ENCODE results near the gene DBP. TPM values are rescaled to one million over a fixed set of nuclear protein-coding genes. Genes with fewer than 3 reads are reported as not detected.

Gene DBP
- total and polyA plus RNA-seq, 2 of the 13 experiments (the other 11 are each of a cell fraction or from before 2014, with no cell fraction given), result 1.7 to 5.8 TPM

DNA sequence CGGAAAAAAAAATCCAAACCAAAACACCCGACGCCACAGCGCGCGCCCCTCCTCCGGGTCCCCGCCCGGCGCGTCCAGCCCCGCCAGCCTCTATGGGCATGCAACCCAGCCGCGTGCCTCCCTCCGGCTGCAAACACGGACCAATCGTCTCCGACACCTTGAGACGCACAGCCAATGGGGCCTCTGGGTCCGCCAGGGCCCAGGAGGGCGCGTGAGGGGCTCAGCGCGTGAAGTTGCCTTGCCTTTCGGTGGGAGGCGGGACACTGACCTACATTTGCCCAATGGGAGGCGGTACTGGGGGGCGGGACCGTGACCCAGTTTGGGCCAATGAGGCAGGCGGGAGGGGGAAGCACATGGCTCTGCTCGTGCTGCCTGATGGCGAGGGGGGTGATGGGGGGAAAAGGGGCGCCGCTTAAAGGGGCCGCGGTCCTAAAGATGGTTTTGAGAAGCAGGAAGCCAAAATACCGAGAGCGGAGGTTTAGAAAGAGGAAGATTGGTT is 319 bp upstream of the DBP start (continued):
- TF ChIP-seq ZNF142 (CRISPR knock-in tag; IDR thresholded peaks at IDR 0.05) (no peak), GLI4 (CRISPR knock-in tag; IDR thresholded peaks at IDR 0.05; ENCODE audit: borderline replicate concordance) (peak; percentile 54; the same call in 1 of the 2 replicates), CEBPB (IDR thresholded peaks at IDR 0.05; ENCODE audit: borderline replicate concordance, low read depth, low read length) (peak; percentile 28; the same call in 1 of the 2 replicates), POLR2AphosphoS5 (IDR thresholded peaks at IDR 0.05; ENCODE audit: low read depth, low read length) (no peak; the same call in 1 of the 2 replicates), ZMYM2 (CRISPR knock-in tag; IDR thresholded peaks at IDR 0.05) (no peak), IKZF1 (IDR thresholded peaks at IDR 0.05) (no peak), ZZZ3 (CRISPR knock-in tag; IDR thresholded peaks at IDR 0.05; ENCODE audit: borderline replicate concordance) (no peak; the same call in 1 of the 2 replicates), ZNF746 (CRISPR knock-in tag; IDR thresholded peaks at IDR 0.05) (peak; percentile 34; the same call in 1 of the 2 replicates), GMEB2 (CRISPR knock-in tag; IDR thresholded peaks at IDR 0.05; ENCODE audit: low read depth) (peak; percentile 37; the same call in 1 of the 2 replicates), CC2D1A (CRISPR knock-in tag; IDR thresholded peaks at IDR 0.05) (no peak), MXD4 (CRISPR knock-in tag; IDR thresholded peaks at IDR 0.05) (peak; percentile 82), RFX5 (IDR thresholded peaks at IDR 0.05; ENCODE audit: low read depth, low read length) (no peak; the same call in 1 of the 2 replicates), KDM5A (IDR thresholded peaks at IDR 0.05; ENCODE audit: borderline replicate concordance, low read length) (no peak), ZFAT (CRISPR knock-in tag; conservative IDR thresholded peaks at IDR 0.05) (no peak), HOXD1 (CRISPR knock-in tag; IDR thresholded peaks at IDR 0.05) (peak; percentile 7; the same call in 1 of the 2 replicates), FOXM1 (CRISPR knock-in tag; IDR thresholded peaks at IDR 0.05) (no peak)
- TF ChIP-seq, protein P1, sequence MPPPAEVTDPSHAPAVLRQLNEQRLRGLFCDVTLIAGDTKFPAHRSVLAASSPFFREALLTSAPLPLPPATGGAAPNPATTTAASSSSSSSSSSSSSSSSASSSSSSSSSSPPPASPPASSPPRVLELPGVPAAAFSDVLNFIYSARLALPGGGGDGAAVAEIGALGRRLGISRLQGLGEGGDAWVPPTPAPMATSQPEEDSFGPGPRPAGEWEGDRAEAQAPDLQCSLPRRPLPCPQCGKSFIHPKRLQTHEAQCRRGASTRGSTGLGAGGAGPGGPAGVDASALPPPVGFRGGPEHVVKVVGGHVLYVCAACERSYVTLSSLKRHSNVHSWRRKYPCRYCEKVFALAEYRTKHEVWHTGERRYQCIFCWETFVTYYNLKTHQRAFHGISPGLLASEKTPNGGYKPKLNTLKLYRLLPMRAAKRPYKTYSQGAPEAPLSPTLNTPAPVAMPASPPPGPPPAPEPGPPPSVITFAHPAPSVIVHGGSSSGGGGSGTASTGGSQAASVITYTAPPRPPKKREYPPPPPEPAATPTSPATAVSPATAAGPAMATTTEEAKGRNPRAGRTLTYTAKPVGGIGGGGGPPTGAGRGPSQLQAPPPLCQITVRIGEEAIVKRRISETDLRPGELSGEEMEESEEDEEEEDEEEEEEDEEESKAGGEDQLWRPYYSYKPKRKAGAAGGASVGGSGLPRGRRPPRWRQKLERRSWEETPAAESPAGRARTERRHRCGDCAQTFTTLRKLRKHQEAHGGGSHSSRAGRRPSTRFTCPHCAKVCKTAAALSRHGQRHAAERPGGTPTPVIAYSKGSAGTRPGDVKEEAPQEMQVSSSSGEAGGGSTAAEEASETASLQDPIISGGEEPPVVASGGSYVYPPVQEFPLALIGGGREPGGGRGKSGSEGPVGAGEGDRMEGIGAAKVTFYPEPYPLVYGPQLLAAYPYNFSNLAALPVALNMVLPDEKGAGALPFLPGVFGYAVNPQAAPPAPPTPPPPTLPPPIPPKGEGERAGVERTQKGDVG (CRISPR knock-in tag; IDR thresholded peaks at IDR 0.05; ENCODE audit: borderline replicate concordance), result 0 out of 2 replicates have a peak, but pooled peaks have one; percentile 19
- TF ChIP-seq, protein P2, sequence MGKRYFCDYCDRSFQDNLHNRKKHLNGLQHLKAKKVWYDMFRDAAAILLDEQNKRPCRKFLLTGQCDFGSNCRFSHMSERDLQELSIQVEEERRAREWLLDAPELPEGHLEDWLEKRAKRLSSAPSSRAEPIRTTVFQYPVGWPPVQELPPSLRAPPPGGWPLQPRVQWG (CRISPR knock-in tag; IDR thresholded peaks at IDR 0.05; ENCODE audit: borderline replicate concordance, low read depth), result no peak
- TF ChIP-seq, protein P3, sequence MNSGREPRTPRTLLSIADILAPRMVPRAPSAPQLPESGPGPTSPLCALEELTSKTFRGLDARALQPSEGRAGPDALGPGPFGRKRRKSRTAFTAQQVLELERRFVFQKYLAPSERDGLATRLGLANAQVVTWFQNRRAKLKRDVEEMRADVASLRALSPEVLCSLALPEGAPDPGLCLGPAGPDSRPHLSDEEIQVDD (CRISPR knock-in tag; IDR thresholded peaks at IDR 0.05; ENCODE audit: borderline replicate concordance), result peak; percentile 88; the same call in 1 of the 2 replicates

Measured in HepG2 (cell line).